ENCODE data around the gene GALT. TPM values are rescaled to one million over a fixed set of nuclear protein-coding genes. Genes with fewer than 3 reads are reported as not detected.

The GALT gene
- total RNA-seq, 1 donor from 2014 or later: 35.5 TPM

DNA sequence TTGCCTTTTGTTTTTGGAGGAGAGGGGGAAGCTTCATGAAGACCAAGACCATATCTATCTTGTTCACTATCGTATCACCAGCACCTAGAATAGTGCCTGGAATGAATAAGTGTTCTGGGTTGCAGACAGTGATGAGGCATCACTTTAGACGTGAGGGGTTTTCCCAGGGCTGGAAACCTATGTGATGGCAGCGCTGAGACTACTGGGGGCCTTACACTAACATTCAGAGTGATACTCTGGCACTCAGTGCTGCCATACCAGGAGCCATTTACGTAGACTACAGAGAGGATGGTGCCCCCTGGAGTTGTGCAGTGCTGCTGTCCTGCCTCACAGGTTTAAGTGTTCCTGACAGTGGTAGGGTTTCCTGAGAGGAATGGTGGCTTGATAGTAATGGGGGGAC, 37.7 kb downstream of the GALT start:
- no peaks in the 10 kb centered on the region for H3K27me3 Mint-ChIP-seq (ENCODE audit: low read depth)
- no peaks in the 10 kb centered on the region for H3K9me3 Mint-ChIP-seq (ENCODE audit: low read depth)
- H3K36me3 Mint-ChIP-seq (ENCODE audit: low read depth): peaks cover 12% of the 10 kb centered on the region
- no peaks in the 10 kb centered on the region for H3K4me1 Mint-ChIP-seq (ENCODE audit: low read depth)
- TF ChIP-seq CTCF (IDR thresholded peaks at IDR 0.05): no peak
- no peak overlapping the region for H3K27ac Mint-ChIP-seq (ENCODE audit: unreplicated experiment)
- H3K4me3 Mint-ChIP-seq (ENCODE audit: unreplicated experiment): no peak overlapping the region
- peak; percentile 1 for DNase-seq (ENCODE audit: low spot score)

DNA sequence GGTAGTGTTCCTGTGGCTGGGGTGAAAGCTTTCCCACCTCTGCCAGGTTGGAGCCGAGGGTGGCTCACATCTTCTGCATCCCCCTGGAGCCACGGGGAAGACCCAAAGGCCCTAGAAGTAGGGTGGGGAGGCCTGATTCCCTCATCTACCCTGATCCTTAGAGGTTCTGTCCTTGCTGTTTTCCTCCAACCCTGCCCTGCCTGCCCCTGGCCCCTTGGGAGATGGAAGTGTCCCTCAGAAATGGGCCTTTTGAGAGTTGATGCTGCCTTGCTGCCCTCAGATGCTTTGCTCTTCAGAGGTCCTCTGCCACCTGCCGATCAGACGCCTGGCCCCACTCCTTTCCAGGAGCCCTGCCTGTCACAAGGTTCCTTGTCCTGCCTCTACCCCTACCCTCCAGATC, 38.3 kb downstream of the GALT start:
- peaks cover 12% of the 10 kb centered on the region for H3K36me3 Mint-ChIP-seq (ENCODE audit: low read depth)
- no peak overlapping the region for H3K27ac Mint-ChIP-seq (ENCODE audit: unreplicated experiment)
- H3K27me3 Mint-ChIP-seq (ENCODE audit: low read depth): no peaks in the 10 kb centered on the region
- H3K4me3 Mint-ChIP-seq (ENCODE audit: unreplicated experiment): no peak overlapping the region
- DNase-seq (ENCODE audit: low spot score): peak; percentile 57
- TF ChIP-seq CTCF (IDR thresholded peaks at IDR 0.05): no peak
- no peaks in the 10 kb centered on the region for H3K4me1 Mint-ChIP-seq (ENCODE audit: low read depth)
- H3K9me3 Mint-ChIP-seq (ENCODE audit: low read depth): no peaks in the 10 kb centered on the region

GRCh38 chr9:34685591-34685990, 39.1 kb downstream of the GALT start:
- Mint-ChIP-seq H3K9me3 (ENCODE audit: low read depth) (no peaks in the 10 kb centered on the region), H3K27ac (ENCODE audit: unreplicated experiment) (no peak overlapping the region), H3K27me3 (ENCODE audit: low read depth) (no peaks in the 10 kb centered on the region), H3K36me3 (ENCODE audit: low read depth) (peaks cover 12% of the 10 kb centered on the region), H3K4me3 (ENCODE audit: unreplicated experiment) (no peak overlapping the region), H3K4me1 (ENCODE audit: low read depth) (no peaks in the 10 kb centered on the region)
- DNase-seq (ENCODE audit: low spot score): peak; percentile 3
- TF ChIP-seq CTCF (IDR thresholded peaks at IDR 0.05): no peak

DNA sequence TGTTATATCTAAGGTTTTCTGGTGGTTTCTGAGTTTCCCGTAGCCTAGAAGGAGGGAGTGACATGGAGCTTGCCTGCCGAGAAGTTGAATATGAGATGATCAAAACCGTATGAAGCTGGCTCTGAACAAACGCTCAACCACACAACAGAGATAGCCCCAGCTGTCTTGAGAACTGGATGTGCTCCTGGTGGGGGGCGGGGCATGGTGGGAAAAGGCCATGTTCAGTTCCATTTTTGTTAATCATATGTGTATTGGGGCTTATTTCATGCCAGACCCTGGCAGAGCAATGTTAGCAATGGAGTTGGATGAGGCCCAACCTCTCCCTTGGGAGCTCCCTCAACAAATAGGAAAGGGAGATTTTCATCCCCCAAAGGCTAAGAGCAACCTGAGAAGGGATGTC, 39.8 kb downstream of the GALT start:
- no peaks in the 10 kb centered on the region for H3K9me3 Mint-ChIP-seq (ENCODE audit: low read depth)
- peak; percentile 15 for DNase-seq (ENCODE audit: low spot score)
- no peak for TF ChIP-seq CTCF (IDR thresholded peaks at IDR 0.05)
- H3K27ac Mint-ChIP-seq (ENCODE audit: unreplicated experiment): no peak overlapping the region
- H3K4me1 Mint-ChIP-seq (ENCODE audit: low read depth): no peaks in the 10 kb centered on the region
- no peak overlapping the region for H3K4me3 Mint-ChIP-seq (ENCODE audit: unreplicated experiment)
- no peaks in the 10 kb centered on the region for H3K27me3 Mint-ChIP-seq (ENCODE audit: low read depth)
- H3K36me3 Mint-ChIP-seq (ENCODE audit: low read depth): peaks cover 7% of the 10 kb centered on the region

DNA sequence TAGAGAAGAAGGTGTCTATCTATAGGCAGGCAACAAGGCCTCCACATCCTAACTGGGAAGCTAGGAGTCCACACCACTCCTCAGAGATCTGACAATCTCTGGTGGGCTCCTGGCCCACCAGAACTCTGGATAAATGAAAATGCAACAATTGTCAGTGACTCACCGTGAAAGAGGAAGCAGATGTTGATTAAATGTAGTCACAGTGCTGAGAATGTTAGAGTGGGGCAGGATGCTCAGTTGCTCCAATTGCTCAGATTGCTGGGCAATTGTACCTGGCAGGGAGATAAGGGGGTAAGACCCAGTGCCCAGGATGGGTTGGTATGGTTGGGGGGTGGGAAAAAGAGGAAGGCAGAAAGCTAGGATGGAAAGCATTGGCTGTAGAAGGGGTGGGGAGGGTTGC, 40.3 kb downstream of the GALT start:
- TF ChIP-seq CTCF (IDR thresholded peaks at IDR 0.05): no peak
- H3K9me3 Mint-ChIP-seq (ENCODE audit: low read depth): no peaks in the 10 kb centered on the region
- no peak overlapping the region for H3K4me3 Mint-ChIP-seq (ENCODE audit: unreplicated experiment)
- H3K4me1 Mint-ChIP-seq (ENCODE audit: low read depth): no peaks in the 10 kb centered on the region
- H3K36me3 Mint-ChIP-seq (ENCODE audit: low read depth): peaks cover 4% of the 10 kb centered on the region
- H3K27ac Mint-ChIP-seq (ENCODE audit: unreplicated experiment): no peak overlapping the region
- peak; percentile 2 for DNase-seq (ENCODE audit: low spot score)
- no peaks in the 10 kb centered on the region for H3K27me3 Mint-ChIP-seq (ENCODE audit: low read depth)

Measured in chondrocyte (in vitro differentiated cells).